GM12801 (cell line): ENCODE results near the gene STAT1.

Source experiments
- CTCF ChIP-seq: IDR thresholded peaks from one replicate; pipeline ENCODE4 v1.5.1; 2011; ENCODE audit warnings: control low read depth; ENCODE audit not compliant: insufficient read length; ENCODE audit errors: extremely low read depth

STAT1 gene

GRCh38 chr2:190986221-190986953 is 27.6 kb downstream of the STAT1 start:
- no peak for TF ChIP-seq CTCF

GRCh38 chr2:190984595-190984994 is 29.4 kb downstream of the STAT1 start:
- no peak for TF ChIP-seq CTCF

GRCh38 chr2:190982262-190983034 is 31.5 kb downstream of the STAT1 start:
- no peak for TF ChIP-seq CTCF

GRCh38 chr2:190981733-190982132 is 32.2 kb downstream of the STAT1 start:
- TF ChIP-seq CTCF = no peak

- TF ChIP-seq CTCF = no peak
These were observed 32.6 kb downstream of the STAT1 start for GRCh38 chr2:190981333-190981732.

- TF ChIP-seq CTCF = no peak
These were observed 33.3 kb downstream of the STAT1 start for GRCh38 chr2:190980630-190981209.

GRCh38 chr2:190979906-190980629 is 33.9 kb downstream of the STAT1 start:
- no peak for TF ChIP-seq CTCF
